A549 (cell line): ENCODE data around the gene NMBR. TPM values are rescaled to one million over a fixed set of nuclear protein-coding genes. Genes with fewer than 3 reads are reported as not detected.

Source experiments
- ATAC-seq, 2 experiments: fragments of 200-7000 bp in 1 of 2; fragments of >200 bp in 1 of 2; cut with Nextera tagmentation in 1 of 2; cut with Tn5 transposase in 1 of 2; 3 replicates each; pipeline versions ENCODE4 v1.8.0 to v1.9.1; 2018 to 2020; ENCODE audit warnings: mild to moderate bottlenecking in 1 of 2, moderate library complexity in 1 of 2
- CTCF ChIA-PET: fragments of 300-600 bp; sonication (Branson Sonifier 250); formaldehyde crosslinking; extraction: SDS; loops from one replicate; lab custom pipeline; 2021; ENCODE audit warnings: antibody characterized with exemption, inconsistent platforms; lab: Yijun Ruan, JAX
- POLR2A ChIA-PET: fragments of 350-600 bp; formaldehyde crosslinking; extraction: SDS; loops from one replicate; lab custom pipeline; 2021; ENCODE audit warnings: antibody characterized with exemption, inconsistent platforms; lab: Yijun Ruan, JAX
- DNase-seq, 2 experiments: peaks; one replicate each; pipeline versions ENCODE4 v3.0.0 to v3.0.0-alpha.2; 2011 to 2016; ENCODE audit warnings: low read depth in 1 of 2, low spot score in 1 of 2
- FAIRE-seq: peaks from 2 replicates; lab custom pipeline; 2011; peaks lifted over from hg19 to GRCh38; lab: Jason Lieb, UNC
- H3K27ac ChIP-seq, 2 experiments: fragments of >200 bp; sonication (Bioruptor Twin); formaldehyde crosslinking; 3 replicates each; pipeline ENCODE4 v1.5.1; 2016 to 2017
- H3K4me1 ChIP-seq: fragments of >200 bp; sonication (Bioruptor Twin); formaldehyde crosslinking; 3 replicates; pipeline ENCODE4 v1.6.1; 2016
- H3K4me2 ChIP-seq: fragments of >200 bp; sonication (Bioruptor Twin); formaldehyde crosslinking; 3 replicates; pipeline ENCODE4 v1.6.1; 2016
- H3K4me3 ChIP-seq: fragments of >200 bp; sonication (Bioruptor Twin); formaldehyde crosslinking; 3 replicates; pipeline ENCODE4 v1.5.1; 2016
- H3K9me3 ChIP-seq: fragments of >200 bp; sonication (Bioruptor Twin); formaldehyde crosslinking; 3 replicates; pipeline ENCODE4 v1.6.1; 2016
- BCL3 ChIP-seq: fragments of >200 bp; sonication (Bioruptor Twin); formaldehyde crosslinking; IDR thresholded peaks from 3 replicates; pipeline ENCODE4 v1.6.1; 2016
- BHLHE40 ChIP-seq: IDR thresholded peaks from 2 replicates; pipeline ENCODE4 v1.6.1; 2012; ENCODE audit warnings: low read depth, low read length, inconsistent platforms
- CHD2 ChIP-seq: fragments of 150-350 bp; IDR thresholded peaks from 2 replicates; pipeline ENCODE4 v1.6.1; 2014; ENCODE audit warnings: low read length; ENCODE audit not compliant: partially characterized antibody
- CHD4 ChIP-seq: fragments of 200-600 bp; sonication (generic); IDR thresholded peaks from 2 replicates; pipeline ENCODE4 v1.6.1; 2016; ENCODE audit warnings: antibody characterized with exemption, mild to moderate bottlenecking, borderline replicate concordance
- CTCF ChIP-seq: fragments of >200 bp; sonication (Bioruptor Twin); formaldehyde crosslinking; IDR thresholded peaks from 3 replicates; pipeline ENCODE4 v1.5.1; 2016
- EHF ChIP-seq: fragments of 250-450 bp; sonication (Bioruptor Pico); IDR thresholded peaks from 2 replicates; pipeline ENCODE4 v1.5.0; 2020; ENCODE audit warnings: mild to moderate bottlenecking
- EHMT2 ChIP-seq: fragments of 200-600 bp; sonication (generic); IDR thresholded peaks from 2 replicates; pipeline ENCODE4 v1.6.1; 2016; ENCODE audit warnings: antibody characterized with exemption, low read depth, mild to moderate bottlenecking, moderate library complexity
- ESRRA ChIP-seq: fragments of 150-350 bp; IDR thresholded peaks from 2 replicates; pipeline ENCODE4 v1.6.1; 2014; ENCODE audit warnings: mild to moderate bottlenecking, low read length, borderline replicate concordance
- FOSL2 ChIP-seq, 2 experiments: fragments of 450-650 bp in 1 of 2; fragments of >200 bp in 1 of 2; sonication (Bioruptor Twin) in 1 of 2; formaldehyde crosslinking; IDR thresholded peaks; 2 replicates each; pipeline versions ENCODE4 v1.5.0 to v1.6.1; 2016 to 2020; ENCODE audit warnings: mild to moderate bottlenecking in 1 of 2, moderate library complexity in 1 of 2
- HEYL ChIP-seq: fragments of 250-450 bp; sonication (Bioruptor Pico); IDR thresholded peaks from 2 replicates; pipeline ENCODE4 v1.8.0; 2021; ENCODE audit warnings: mild to moderate bottlenecking, moderate library complexity
- JUNB ChIP-seq: fragments of >200 bp; sonication (Bioruptor Twin); formaldehyde crosslinking; IDR thresholded peaks from 2 replicates; pipeline ENCODE4 v1.6.1; 2016
- PBX3 ChIP-seq: IDR thresholded peaks from 2 replicates; pipeline ENCODE4 v1.6.1; 2012
- ZFP36 ChIP-seq: fragments of 450-650 bp; IDR thresholded peaks from 2 replicates; pipeline ENCODE4 v1.6.1; 2014; ENCODE audit warnings: borderline replicate concordance; ENCODE audit not compliant: partially characterized antibody
- WGBS: methylation state at CpG from one replicate; pipeline ENCODE4 v1.1.6; 2017; ENCODE audit errors: missing lambda C conversion rate; 5-methylcytosine and 5-hydroxymethylcytosine counted together
- polyA plus RNA-seq, 4 experiments: library from polyadenylated mRNA; depleted of rRNA in 3 of 4; stranded (reverse); fragments of >200 nt; fragmentation: RNase III in 1 of 4; extraction: RNeasy Plus Mini Kit Qiagen cat#74134 plus additional on column Dnase treatment in 1 of 4; gene quantifications; 2 replicates in 3 of 4; 3 replicates in 1 of 4; pipeline ENCODE4 v1.2.3, GENCODE V29; 2011 to 2017

The NMBR gene
- polyA plus RNA-seq, 2 of the 4 experiments (the other 2 are of a cell fraction), result not detected

- Histone ChIP-seq H3K4me2 (no peak overlapping the region), H3K9me3 (no peaks in the 10 kb centered on the region), H3K27ac (no peak overlapping the region), H3K4me3 (no peak overlapping the region), H3K4me1 (no peaks in the 10 kb centered on the region)
- POLR2A ChIA-PET, result no interaction called here
- CTCF ChIA-PET, result interaction anchor here (1.5 kb wide), 1 partner anchor 8 kb away, joined by 3 read pairs; no protein-coding TSS in a partner anchor
- no peak for FAIRE-seq
- TF ChIP-seq CTCF, result no peak
- TF ChIP-seq EHMT2, result no peak
- ATAC-seq, result no peak
- no peak for DNase-seq
These were observed 31.2 kb upstream of the NMBR start for GRCh38 chr6:142178129-142178528.

- CTCF ChIA-PET, result interaction anchor here (1.2 kb wide), 1 partner anchor 18 kb away, joined by 5 read pairs; no protein-coding TSS in a partner anchor
- no peak for FAIRE-seq
These were observed 27.8 kb upstream of the NMBR start for GRCh38 chr6:142174703-142175102.

GRCh38 chr6:142173980-142174379 lies 27.1 kb upstream of the NMBR start:
- DNase-seq (no peak), ATAC-seq (no peak), FAIRE-seq (no peak)
- TF ChIP-seq FOSL2 (IDR thresholded peaks at IDR 0.05), result no peak
- no peak for TF ChIP-seq FOSL2 (CRISPR knock-in tag; IDR thresholded peaks at IDR 0.05)
- TF ChIP-seq HEYL (CRISPR knock-in tag), result no peak
- no peak for TF ChIP-seq ESRRA
- no peak for TF ChIP-seq PBX3
- no peak for TF ChIP-seq BHLHE40
- TF ChIP-seq JUNB, result no peak
- no peak for TF ChIP-seq CHD2
- no peak overlapping the region for H3K4me2 ChIP-seq
- peaks cover 21% of the 10 kb centered on the region; the same call in 2 of the 3 replicates for H3K4me1 ChIP-seq
- no peaks in the 10 kb centered on the region for H3K9me3 ChIP-seq
- 98% methylated on average over 3 of the region's 3 CpGs for WGBS
- CTCF ChIA-PET, result interaction anchor here (1.1 kb wide), 1 partner anchor 18 kb away, joined by 5 read pairs; no protein-coding TSS in a partner anchor
- no peak overlapping the region for H3K27ac ChIP-seq
- POLR2A ChIA-PET, result no interaction called here
- no peak overlapping the region for H3K4me3 ChIP-seq

More at GRCh38 chr6:142174703-142175102, 27.8 kb upstream of the NMBR start:
- Histone ChIP-seq H3K4me3 (no peak overlapping the region), H3K4me2 (no peak overlapping the region), H3K27ac (no peak overlapping the region), H3K9me3 (no peaks in the 10 kb centered on the region), H3K4me1 (peaks cover 21% of the 10 kb centered on the region; the same call in 2 of the 3 replicates)
- 95% methylated on average over 6 of the region's 6 CpGs for WGBS
- POLR2A ChIA-PET, result no interaction called here
- DNase-seq (no peak), ATAC-seq (no peak)
- TF ChIP-seq CTCF (no peak), EHF (CRISPR knock-in tag) (no peak), CHD4 (no peak), BCL3 (no peak), ZFP36 (no peak)
